OCI-LY3 (cell line): ENCODE results near the gene SUMF1.

Source experiments
- H2AFZ ChIP-seq: fragments of 200-600, 300-600 bp; shearing (Covaris generic); 2 replicates; pipeline ENCODE4 v1.6.0; 2014; ENCODE audit warnings: antibody characterized with exemption, low read depth, low read length
- H3K27ac ChIP-seq: fragments of 200-600, 300-600 bp; sonication (generic); 2 replicates; pipeline ENCODE4 v1.5.1; 2014; ENCODE audit warnings: mild to moderate bottlenecking, low read length, moderate library complexity, mixed read lengths
- H3K27me3 ChIP-seq: fragments of 200-600, 300-600 bp; sonication (generic); 2 replicates; pipeline ENCODE4 v1.6.1; 2014; ENCODE audit warnings: low read depth, low read length, mixed read lengths
- H3K36me3 ChIP-seq: fragments of 200-600, 300-600 bp; sonication (generic); replicated peaks from 2 replicates; pipeline ENCODE3; 2014; ENCODE audit warnings: low read depth, low read length, mixed read lengths
- H3K4me1 ChIP-seq: fragments of 300-600, 200-600 bp; sonication (generic); 2 replicates; pipeline ENCODE4 v1.6.1; 2014; ENCODE audit warnings: low read length, mixed read lengths
- H3K4me2 ChIP-seq: fragments of 200-600, 300-600 bp; sonication (generic); 2 replicates; pipeline ENCODE4 v1.6.1; 2014; ENCODE audit warnings: low read length, mixed read lengths
- H3K4me3 ChIP-seq: fragments of 300-600, 200-600 bp; sonication (generic); 2 replicates; pipeline ENCODE4 v1.5.1; 2014; ENCODE audit warnings: antibody characterized with exemption, mild to moderate bottlenecking, low read length, moderate library complexity
- H3K79me2 ChIP-seq: fragments of 300-600, 200-600 bp; shearing (Covaris generic); 2 replicates; pipeline ENCODE4 v1.6.1; 2014; ENCODE audit warnings: mild to moderate bottlenecking, low read length, mixed read lengths
- H3K9ac ChIP-seq: fragments of 300-600, 200-600 bp; shearing (Covaris generic); 2 replicates; pipeline ENCODE4 v1.6.0; 2014; ENCODE audit warnings: mild to moderate bottlenecking, low read length, moderate library complexity
- H3K9me3 ChIP-seq: fragments of 200-600, 300-600 bp; shearing (Covaris generic); 2 replicates; pipeline ENCODE4 v1.6.1; 2014; ENCODE audit warnings: low read length, mixed read lengths; ENCODE audit not compliant: insufficient read depth
- H4K20me1 ChIP-seq: fragments of 200-600, 300-600 bp; sonication (generic); 2 replicates; pipeline ENCODE4 v1.6.1; 2016; ENCODE audit warnings: low read length, mixed read lengths; ENCODE audit not compliant: insufficient read depth
- EZH2phosphoT487 ChIP-seq: fragments of 200-600 bp; shearing (Covaris generic); IDR thresholded peaks from 2 replicates; pipeline ENCODE4 v1.6.1; 2018; ENCODE audit warnings: antibody characterized with exemption, mixed run types, low read depth
- TF ChIP-seq, protein P1 (sequence below): fragments of 200-600, 300-600 bp; sonication (generic); IDR thresholded peaks from 2 replicates; pipeline ENCODE4 v1.5.1; 2014; ENCODE audit warnings: antibody characterized with exemption, low read length, low read depth

Gene SUMF1

DNA sequence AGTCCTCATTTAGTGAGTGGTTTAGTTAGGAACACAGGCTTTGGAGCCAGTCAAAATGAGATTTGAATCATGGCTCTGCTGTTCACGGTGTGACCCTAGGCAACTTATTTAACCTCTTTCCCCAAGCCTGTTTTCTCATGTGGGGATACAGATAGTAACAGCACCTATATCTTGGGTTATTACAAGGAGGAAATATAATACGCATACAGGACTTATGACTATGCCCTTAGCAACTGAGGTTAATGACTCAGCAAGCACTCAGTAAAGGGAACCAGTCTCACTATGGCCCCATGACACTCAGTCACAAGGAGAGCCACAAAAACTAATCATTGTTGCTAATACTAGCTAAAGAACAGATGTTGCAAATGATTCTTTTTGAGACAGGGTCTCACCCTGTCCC, 45.9 kb downstream of the SUMF1 start:
- H3K79me2 ChIP-seq: no peaks in the 10 kb centered on the region
- no peak overlapping the region for H3K4me2 ChIP-seq
- H4K20me1 ChIP-seq: no peaks in the 10 kb centered on the region
- no peak overlapping the region for H2AFZ ChIP-seq
- no peaks in the 10 kb centered on the region for H3K27me3 ChIP-seq
- no peak overlapping the region for H3K9ac ChIP-seq
- no peaks in the 10 kb centered on the region for H3K4me1 ChIP-seq
- no peaks in the 10 kb centered on the region for H3K9me3 ChIP-seq
- TF ChIP-seq, protein P1, sequence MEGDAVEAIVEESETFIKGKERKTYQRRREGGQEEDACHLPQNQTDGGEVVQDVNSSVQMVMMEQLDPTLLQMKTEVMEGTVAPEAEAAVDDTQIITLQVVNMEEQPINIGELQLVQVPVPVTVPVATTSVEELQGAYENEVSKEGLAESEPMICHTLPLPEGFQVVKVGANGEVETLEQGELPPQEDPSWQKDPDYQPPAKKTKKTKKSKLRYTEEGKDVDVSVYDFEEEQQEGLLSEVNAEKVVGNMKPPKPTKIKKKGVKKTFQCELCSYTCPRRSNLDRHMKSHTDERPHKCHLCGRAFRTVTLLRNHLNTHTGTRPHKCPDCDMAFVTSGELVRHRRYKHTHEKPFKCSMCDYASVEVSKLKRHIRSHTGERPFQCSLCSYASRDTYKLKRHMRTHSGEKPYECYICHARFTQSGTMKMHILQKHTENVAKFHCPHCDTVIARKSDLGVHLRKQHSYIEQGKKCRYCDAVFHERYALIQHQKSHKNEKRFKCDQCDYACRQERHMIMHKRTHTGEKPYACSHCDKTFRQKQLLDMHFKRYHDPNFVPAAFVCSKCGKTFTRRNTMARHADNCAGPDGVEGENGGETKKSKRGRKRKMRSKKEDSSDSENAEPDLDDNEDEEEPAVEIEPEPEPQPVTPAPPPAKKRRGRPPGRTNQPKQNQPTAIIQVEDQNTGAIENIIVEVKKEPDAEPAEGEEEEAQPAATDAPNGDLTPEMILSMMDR: no peak
- TF ChIP-seq EZH2phosphoT487: no peak
- no peak overlapping the region for H3K27ac ChIP-seq
- H3K36me3 ChIP-seq: no peaks in the 10 kb centered on the region
- no peak overlapping the region for H3K4me3 ChIP-seq

DNA sequence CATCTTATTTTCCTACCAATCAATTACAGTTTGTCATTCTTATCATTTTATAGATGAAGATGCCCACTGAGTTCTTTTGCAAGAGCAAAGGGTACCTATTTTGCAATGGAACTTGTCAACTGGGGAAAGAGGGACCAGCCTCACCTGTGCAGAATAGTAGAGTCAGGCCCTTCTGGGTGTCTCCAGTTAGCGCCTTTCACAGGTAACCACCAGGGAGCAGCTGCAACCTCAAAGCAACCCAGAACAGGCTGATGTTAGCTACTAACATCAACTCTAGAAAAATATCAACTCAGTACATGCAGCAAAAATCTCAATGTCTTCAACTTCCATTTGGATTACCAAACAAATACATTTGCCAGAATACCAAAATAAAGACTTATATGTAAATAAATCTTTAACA, 47.1 kb downstream of the SUMF1 start:
- H3K9ac ChIP-seq: no peak overlapping the region
- no peaks in the 10 kb centered on the region for H3K36me3 ChIP-seq
- TF ChIP-seq, protein P1: no peak
- TF ChIP-seq EZH2phosphoT487: no peak

DNA sequence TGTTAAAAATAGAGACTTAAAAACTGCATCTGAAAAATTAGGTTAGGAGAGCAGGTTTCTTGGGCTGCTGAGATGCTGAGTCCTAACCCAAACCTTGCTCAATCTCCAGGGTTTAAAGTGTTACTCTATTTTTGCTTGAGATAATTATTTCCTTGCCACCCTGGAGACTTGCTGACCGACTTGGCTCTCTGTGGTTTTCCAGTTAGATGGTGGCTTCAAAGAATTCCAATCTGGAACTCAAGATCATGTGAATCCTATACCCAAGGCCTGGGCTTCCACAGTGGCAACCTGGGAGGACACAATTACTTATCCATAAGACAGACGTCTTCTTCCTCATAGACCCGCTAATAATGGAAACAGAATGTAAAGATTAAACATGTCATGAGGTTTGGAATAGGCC, 47.7 kb downstream of the SUMF1 start:
- Histone ChIP-seq H3K9me3 (no peaks in the 10 kb centered on the region), H3K36me3 (no peaks in the 10 kb centered on the region), H3K4me2 (no peak overlapping the region), H3K4me1 (no peaks in the 10 kb centered on the region), H3K27ac (no peak overlapping the region), H3K79me2 (no peaks in the 10 kb centered on the region), H3K9ac (no peak overlapping the region), H4K20me1 (no peaks in the 10 kb centered on the region), H3K27me3 (no peaks in the 10 kb centered on the region), H2AFZ (no peak overlapping the region), H3K4me3 (no peak overlapping the region)
- no peak for TF ChIP-seq EZH2phosphoT487
- TF ChIP-seq, protein P1: no peak

More for the DNA sequence above, 47.1 kb downstream of the SUMF1 start:
- H3K9me3 ChIP-seq: no peaks in the 10 kb centered on the region
- H3K4me2 ChIP-seq: no peak overlapping the region
- no peaks in the 10 kb centered on the region for H4K20me1 ChIP-seq
- no peaks in the 10 kb centered on the region for H3K79me2 ChIP-seq
- no peak overlapping the region for H2AFZ ChIP-seq
- H3K27ac ChIP-seq: no peak overlapping the region
- no peak overlapping the region for H3K4me3 ChIP-seq
- H3K27me3 ChIP-seq: no peaks in the 10 kb centered on the region
- H3K4me1 ChIP-seq: no peaks in the 10 kb centered on the region

DNA sequence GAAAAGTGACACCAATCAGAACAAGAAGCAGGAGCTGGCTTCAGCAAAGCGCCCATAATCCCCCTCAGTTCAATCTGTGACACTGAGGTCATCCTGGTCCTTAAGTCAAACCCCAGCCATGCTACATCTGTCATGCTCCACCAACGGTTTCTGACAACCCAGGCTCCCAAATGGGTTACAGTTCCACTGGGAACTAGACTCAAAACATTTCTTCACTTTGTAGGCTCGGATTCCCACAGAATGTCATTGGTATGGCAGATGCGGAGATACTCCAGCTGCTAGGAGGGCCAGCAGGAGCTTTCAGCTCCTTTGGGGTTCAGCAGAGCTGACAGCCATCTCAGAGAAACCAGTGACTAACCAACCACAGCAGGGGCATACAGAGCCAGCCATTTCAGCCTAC, 48.9 kb downstream of the SUMF1 start:
- H3K36me3 ChIP-seq: no peaks in the 10 kb centered on the region
- H3K79me2 ChIP-seq: no peaks in the 10 kb centered on the region
- H3K4me2 ChIP-seq: no peak overlapping the region
- no peak for TF ChIP-seq EZH2phosphoT487
- TF ChIP-seq, protein P1: no peak
- no peak overlapping the region for H2AFZ ChIP-seq
- H3K9ac ChIP-seq: no peak overlapping the region
- H3K4me1 ChIP-seq: no peaks in the 10 kb centered on the region
- H3K4me3 ChIP-seq: no peak overlapping the region
- no peaks in the 10 kb centered on the region for H4K20me1 ChIP-seq
- H3K27me3 ChIP-seq: no peaks in the 10 kb centered on the region
- H3K9me3 ChIP-seq: no peaks in the 10 kb centered on the region
- H3K27ac ChIP-seq: no peak overlapping the region
